ENCODE data around the gene ANKRD55.

The ANKRD55 gene

GRCh38 chr5:56192246-56192645 lies 40.9 kb downstream of the ANKRD55 start:
- ChIA-PET CTCF (no interaction called here), POLR2A (no interaction called here)
- no peaks in the 10 kb centered on the region for H3K36me3 ChIP-seq (ENCODE audit: control insufficient read depth in 2 of 2, insufficient read depth in 1 of 2, low read length in 2 of 2)
- no peaks in the 10 kb centered on the region for H3K9me3 ChIP-seq (ENCODE audit: control insufficient read depth, insufficient read depth, low read depth, low read length)
- TF ChIP-seq ZNF621 (tag by site-specific recombination; IDR thresholded peaks at IDR 0.05) (no peak), YY1 (tag by site-specific recombination; IDR thresholded peaks at IDR 0.05) (no peak), ZNF280C (tag by site-specific recombination; IDR thresholded peaks at IDR 0.05) (no peak), ZNF391 (tag by site-specific recombination; IDR thresholded peaks at IDR 0.05; ENCODE audit: borderline replicate concordance, low read depth) (no peak), ZNF148 (tag by site-specific recombination; IDR thresholded peaks at IDR 0.05; ENCODE audit: borderline replicate concordance) (no peak), GLIS2 (tag by site-specific recombination; IDR thresholded peaks at IDR 0.05) (no peak), FEZF1 (tag by site-specific recombination; IDR thresholded peaks at IDR 0.05) (no peak)
- H3K27ac ChIP-seq (ENCODE audit: extremely low read depth, low read depth, low read length), result no peak overlapping the region
- no peak overlapping the region for H3K4me3 ChIP-seq (ENCODE audit: low read depth, low read length)
- no peaks in the 10 kb centered on the region for H3K4me1 ChIP-seq (ENCODE audit: control insufficient read depth, insufficient read depth, low read length)

- H3K27ac ChIP-seq (ENCODE audit: extremely low read depth, low read depth, low read length), result no peak overlapping the region
- no peaks in the 10 kb centered on the region for H3K4me1 ChIP-seq (ENCODE audit: control insufficient read depth, insufficient read depth, low read length)
- ChIA-PET CTCF (no interaction called here), POLR2A (no interaction called here)
- H3K9me3 ChIP-seq (ENCODE audit: control insufficient read depth, insufficient read depth, low read depth, low read length), result no peaks in the 10 kb centered on the region
- no peak overlapping the region for H3K4me3 ChIP-seq (ENCODE audit: low read depth, low read length)
- TF ChIP-seq ZNF324 (tag by site-specific recombination; IDR thresholded peaks at IDR 0.05), result no peak
- no peaks in the 10 kb centered on the region for H3K36me3 ChIP-seq (ENCODE audit: control insufficient read depth in 2 of 2, insufficient read depth in 1 of 2, low read length in 2 of 2)
Measured at GRCh38 chr5:56191656-56192055, 41.5 kb downstream of the ANKRD55 start.

GRCh38 chr5:56190497-56190896 lies 42.6 kb downstream of the ANKRD55 start:
- CTCF ChIA-PET, result no interaction called here
- H3K4me1 ChIP-seq (ENCODE audit: control insufficient read depth, insufficient read depth, low read length), result no peaks in the 10 kb centered on the region
- no peaks in the 10 kb centered on the region for H3K36me3 ChIP-seq (ENCODE audit: control insufficient read depth in 2 of 2, insufficient read depth in 1 of 2, low read length in 2 of 2)
- no peak overlapping the region for H3K27ac ChIP-seq (ENCODE audit: extremely low read depth, low read depth, low read length)
- no peak overlapping the region for H3K4me3 ChIP-seq (ENCODE audit: low read depth, low read length)
- no peaks in the 10 kb centered on the region for H3K9me3 ChIP-seq (ENCODE audit: control insufficient read depth, insufficient read depth, low read depth, low read length)
- POLR2A ChIA-PET, result no interaction called here
- TF ChIP-seq SP7 (tag by site-specific recombination; IDR thresholded peaks at IDR 0.05) (no peak), EGR2 (tag by site-specific recombination; IDR thresholded peaks at IDR 0.05; ENCODE audit: low read depth) (no peak), ZBTB48 (tag by site-specific recombination; IDR thresholded peaks at IDR 0.05) (no peak), ZNF701 (tag by site-specific recombination; IDR thresholded peaks at IDR 0.05) (no peak), KLF1 (tag by site-specific recombination; IDR thresholded peaks at IDR 0.05) (no peak), ZSCAN18 (tag by site-specific recombination; IDR thresholded peaks at IDR 0.05) (no peak), ZNF132 (tag by site-specific recombination; IDR thresholded peaks at IDR 0.05; ENCODE audit: borderline replicate concordance) (no peak), REPIN1 (tag by site-specific recombination; IDR thresholded peaks at IDR 0.05; ENCODE audit: low read depth) (no peak), ZBTB10 (tag by site-specific recombination; IDR thresholded peaks at IDR 0.05) (no peak), ZNF274 (IDR thresholded peaks at IDR 0.05; ENCODE audit: low read length) (no peak), ZNF274 (tag by site-specific recombination; IDR thresholded peaks at IDR 0.05; ENCODE audit: borderline replicate concordance) (no peak), IKZF3 (tag by site-specific recombination; IDR thresholded peaks at IDR 0.05) (no peak), ZBTB17 (tag by site-specific recombination; IDR thresholded peaks at IDR 0.05) (no peak), FEZF1 (tag by site-specific recombination; IDR thresholded peaks at IDR 0.05) (no peak), WT1 (tag by site-specific recombination; IDR thresholded peaks at IDR 0.05) (no peak), ZNF529 (tag by site-specific recombination; IDR thresholded peaks at IDR 0.05; ENCODE audit: insufficient replicate concordance) (no peak), RBAK (tag by site-specific recombination; IDR thresholded peaks at IDR 0.05) (no peak)

Measured in HEK293 (cell line).